ENCODE data around the gene CADPS2.

- TF ChIP-seq POLR2AphosphoS5 (IDR thresholded peaks at IDR 0.05; ENCODE audit: low read depth) (no peak), CTCF (IDR thresholded peaks at IDR 0.05; ENCODE audit: insufficient read depth, low read length) (no peak), GABPA (IDR thresholded peaks at IDR 0.05; ENCODE audit: low read depth) (no peak), REST (IDR thresholded peaks at IDR 0.05; ENCODE audit: insufficient replicate concordance, low read depth) (no peak)
Observed at GRCh38 chr7:122544463-122544862, 341.8 kb downstream of the CADPS2 start.

All from HL-60 (cell line).